Prostate gland (tissue), 2 donors: ENCODE measurements around the gene CACNA1S. TPM values are rescaled to one million over a fixed set of nuclear protein-coding genes. Genes with fewer than 3 reads are reported as not detected.

Experiments
- DNase-seq: peaks from one replicate; pipeline ENCODE4 v3.0.0-alpha.2; 2019; ENCODE audit warnings: low spot score
- H3K27ac ChIP-seq, 2 donors: fragments of 200-600 bp; sonication (generic); 2 replicates each; pipeline ENCODE4 v1.5.1; 2017 to 2019
- H3K27me3 ChIP-seq: fragments of 200-600 bp; sonication (generic); replicated peaks from 2 replicates; pipeline ENCODE4 v1.5.1; 2019; ENCODE audit not compliant: insufficient read depth
- H3K36me3 ChIP-seq, 2 donors: fragments of 200-600 bp; sonication (generic); 1 replicate in 1 of 2; 2 replicates in 1 of 2; pipeline versions ENCODE4 v1.5.1 to v1.8.1; 2017 to 2019
- H3K4me1 ChIP-seq: fragments of 200-600 bp; sonication (generic); replicated peaks from 2 replicates; pipeline ENCODE4 v1.5.1; 2019
- H3K4me3 ChIP-seq, 2 donors: fragments of 200-600 bp; sonication (generic); 2 replicates each; pipeline ENCODE4 v1.5.1; 2017 to 2019
- H3K9me3 ChIP-seq: fragments of 200-600 bp; sonication (generic); 2 replicates; pipeline ENCODE4 v1.5.1; 2017
- CTCF ChIP-seq, 4 experiments: fragments of 200-600 bp in 2 of 4; fragments of 450-650 bp in 2 of 4; sonication (generic) in 2 of 4; IDR thresholded peaks; 1 replicate in 3 of 4; 2 replicates in 1 of 4; pipeline ENCODE4 v1.5.1; 2016 to 2019; ENCODE audit warnings: antibody characterized with exemption in 4 of 4, mild to moderate bottlenecking in 2 of 4, moderate library complexity in 2 of 4
- POLR2A ChIP-seq: fragments of 450-650 bp; IDR thresholded peaks from one replicate; pipeline ENCODE4 v1.6.1; 2016; ENCODE audit warnings: antibody characterized with exemption, mild to moderate bottlenecking
- POLR2AphosphoS5 ChIP-seq: sonication (generic); formaldehyde crosslinking; IDR thresholded peaks from one replicate; pipeline ENCODE4 v1.6.1; 2017; ENCODE audit warnings: antibody characterized with exemption
- WGBS: methylation state at CpG from one replicate; pipeline ENCODE4 v1.1.5; 2018; 5-methylcytosine and 5-hydroxymethylcytosine counted together
- intact Hi-C: fragments of 100-400 bp; cut with DNase I; formaldehyde crosslinking; loops from one replicate; pipeline ENCODE4 v1.14.2; 2022
- total RNA-seq, 2 donors: library from RNA; depleted of rRNA; stranded (reverse); fragments of >200 nt; gene quantifications; one replicate each; pipeline ENCODE4 v1.1.0, GENCODE V29; 2016

The CACNA1S gene
- total RNA-seq, 2 donors from 2014 or later, result 0.55 TPM; not detected in 1

GRCh38 chr1:201072922-201073321 lies 39.3 kb downstream of the CACNA1S start:
- no peak overlapping the region for H3K4me3 ChIP-seq
- intact Hi-C loops, result no loop called here
- H3K27me3 ChIP-seq, result no peaks in the 10 kb centered on the region
- no peak for TF ChIP-seq CTCF (IDR thresholded peaks at IDR 0.05)
- no peak for TF ChIP-seq POLR2AphosphoS5
- no peak for DNase-seq
- H3K36me3 ChIP-seq, result no peaks in the 10 kb centered on the region
- 89% methylated on average over 6 of the region's 6 CpGs for WGBS
- H3K4me1 ChIP-seq, result no peaks in the 10 kb centered on the region
- H3K27ac ChIP-seq, result no peak overlapping the region
- no peaks in the 10 kb centered on the region for H3K9me3 ChIP-seq

- H3K9me3 ChIP-seq, result no peaks in the 10 kb centered on the region
- no peaks in the 10 kb centered on the region for H3K27me3 ChIP-seq
- 54% methylated on average over 5 of the region's 5 CpGs for WGBS
- TF ChIP-seq POLR2A (no peak), CTCF (IDR thresholded peaks at IDR 0.05) (no peak)
- intact Hi-C loops, result no loop called here
- no peak for DNase-seq
- no peaks in the 10 kb centered on the region for H3K36me3 ChIP-seq
- no peak overlapping the region for H3K4me3 ChIP-seq
- H3K27ac ChIP-seq, result no peak overlapping the region
- H3K4me1 ChIP-seq, result no peaks in the 10 kb centered on the region
Observed at GRCh38 chr1:201072149-201072548, 40.1 kb downstream of the CACNA1S start.

GRCh38 chr1:201069636-201070035 lies 42.6 kb downstream of the CACNA1S start:
- intact Hi-C loops, result no loop called here
- WGBS, result 85% methylated on average over 3 of the region's 3 CpGs
- no peaks in the 10 kb centered on the region for H3K36me3 ChIP-seq
- H3K27me3 ChIP-seq, result no peaks in the 10 kb centered on the region
- DNase-seq, result no peak
- H3K27ac ChIP-seq, result no peak overlapping the region
- TF ChIP-seq CTCF (IDR thresholded peaks at IDR 0.05) (no peak), POLR2A (no peak), POLR2AphosphoS5 (no peak)
- no peaks in the 10 kb centered on the region for H3K4me1 ChIP-seq
- no peak overlapping the region for H3K4me3 ChIP-seq
- no peaks in the 10 kb centered on the region for H3K9me3 ChIP-seq

GRCh38 chr1:201068976-201069375 lies 43.2 kb downstream of the CACNA1S start:
- no peaks in the 10 kb centered on the region for H3K27me3 ChIP-seq
- no peak overlapping the region for H3K4me3 ChIP-seq
- H3K4me1 ChIP-seq, result no peaks in the 10 kb centered on the region
- H3K9me3 ChIP-seq, result no peaks in the 10 kb centered on the region
- WGBS, result 51% methylated on average over 4 of the region's 4 CpGs
- intact Hi-C loops, result no loop called here
- no peak for DNase-seq
- no peaks in the 10 kb centered on the region for H3K36me3 ChIP-seq
- TF ChIP-seq POLR2A, result no peak
- no peak for TF ChIP-seq CTCF (IDR thresholded peaks at IDR 0.05)
- no peak for TF ChIP-seq POLR2AphosphoS5
- H3K27ac ChIP-seq, result no peak overlapping the region

GRCh38 chr1:201066986-201067385 lies 45.2 kb downstream of the CACNA1S start:
- intact Hi-C loops, result no loop called here
- WGBS, result 92% methylated on average over 4 of the region's 4 CpGs
- no peak for DNase-seq
- Histone ChIP-seq H3K36me3 (no peaks in the 10 kb centered on the region), H3K27ac (no peak overlapping the region), H3K9me3 (no peaks in the 10 kb centered on the region), H3K4me3 (no peak overlapping the region), H3K27me3 (no peaks in the 10 kb centered on the region), H3K4me1 (no peaks in the 10 kb centered on the region)
- TF ChIP-seq CTCF (IDR thresholded peaks at IDR 0.05) (no peak), POLR2A (no peak), POLR2AphosphoS5 (no peak)
